OCI-LY7 (cell line): ENCODE data around the gene RAB30. TPM values are rescaled to one million over a fixed set of nuclear protein-coding genes. Genes with fewer than 3 reads are reported as not detected.

ENCODE experiments used
- BruUV-seq: library from RNA; stranded (reverse); fragments of 400-500 nt; replicated peaks from 2 replicates; lab custom pipeline; 2021; lab: Mats Ljungman, UMichigan
- CTCF ChIA-PET: fragments of 300-600 bp; sonication (Branson Sonifier 250); formaldehyde crosslinking; loops from one replicate; lab custom pipeline; 2022; ENCODE audit warnings: antibody characterized with exemption; ENCODE audit not compliant: unreplicated experiment; lab: Charles Lee
- POLR2A ChIA-PET: fragments of 300-600 bp; sonication (Branson Sonifier 250); formaldehyde crosslinking; loops from one replicate; lab custom pipeline; 2022; ENCODE audit warnings: antibody characterized with exemption; lab: Charles Lee
- DNase-seq: peaks from one replicate; pipeline ENCODE4 v3.0.0-alpha.2; 2015; ENCODE audit warnings: low spot score
- H2AFZ ChIP-seq: fragments of 200-600 bp; sonication (generic), shearing (Covaris generic); 2 replicates; pipeline ENCODE4 v1.6.1; 2014; ENCODE audit warnings: mild to moderate bottlenecking, antibody characterized with exemption, low read length, moderate library complexity
- H3K27ac ChIP-seq: fragments of 200-600 bp; sonication (generic); 2 replicates; pipeline ENCODE4 v1.5.1; 2014; ENCODE audit warnings: mixed run types, low read depth, mild to moderate bottlenecking, moderate library complexity, low read length, inconsistent platforms; ENCODE audit not compliant: poor library complexity, severe bottlenecking
- H3K36me3 ChIP-seq: fragments of 200-600 bp; sonication (generic); 2 replicates; pipeline ENCODE4 v1.6.1; 2014; ENCODE audit warnings: mild to moderate bottlenecking, antibody characterized with exemption, low read length, moderate library complexity, mixed read lengths; ENCODE audit not compliant: insufficient read depth
- H3K4me1 ChIP-seq: fragments of 200-600 bp; sonication (generic); 2 replicates; pipeline ENCODE4 v1.5.1; 2014; ENCODE audit warnings: mild to moderate bottlenecking, low read length; ENCODE audit not compliant: insufficient read depth, poor library complexity, severe bottlenecking
- H3K4me2 ChIP-seq: fragments of 200-600 bp; sonication (generic); 2 replicates; pipeline ENCODE4 v1.6.1; 2014; ENCODE audit warnings: mild to moderate bottlenecking, low read length
- H3K4me3 ChIP-seq: fragments of 200-600 bp; sonication (generic); 2 replicates; pipeline ENCODE4 v1.5.1; 2014; ENCODE audit warnings: mild to moderate bottlenecking, low read depth, low read length; ENCODE audit not compliant: poor library complexity, severe bottlenecking
- H3K79me2 ChIP-seq: fragments of 200-600 bp; sonication (generic); 2 replicates; pipeline ENCODE4 v1.6.1; 2016; ENCODE audit warnings: low read depth, mild to moderate bottlenecking, low read length, moderate library complexity, mixed read lengths; ENCODE audit not compliant: insufficient read depth
- H3K9me2 ChIP-seq: fragments of 200-600 bp; sonication (generic); 2 replicates; pipeline ENCODE4 v1.6.1; 2016; ENCODE audit warnings: mild to moderate bottlenecking, low read length, mixed read lengths; ENCODE audit not compliant: insufficient read depth
- H3K9me3 ChIP-seq: fragments of 200-600 bp; sonication (generic); 2 replicates; pipeline ENCODE4 v1.6.1; 2014; ENCODE audit warnings: mild to moderate bottlenecking, mixed run types, low read length, mixed read lengths
- H4K20me1 ChIP-seq: fragments of 200-600 bp; sonication (generic); 2 replicates; pipeline ENCODE4 v1.6.1; 2014; ENCODE audit warnings: mild to moderate bottlenecking, antibody characterized with exemption, low read length, moderate library complexity, mixed read lengths; ENCODE audit not compliant: insufficient read depth
- CTCF ChIP-seq: fragments of 200-600 bp; sonication (generic); conservative IDR thresholded peaks from 2 replicates; pipeline ENCODE4 v1.5.1; 2014; ENCODE audit warnings: mild to moderate bottlenecking, antibody characterized with exemption, low read length, moderate library complexity, mixed read lengths
- EZH2phosphoT487 ChIP-seq: fragments of 200-600 bp; sonication (generic); IDR thresholded peaks from 2 replicates; pipeline ENCODE4 v1.6.1; 2018; ENCODE audit warnings: low read depth, borderline replicate concordance, mild to moderate bottlenecking, mixed run types, antibody characterized with exemption, low read length, moderate library complexity, mixed read lengths
- intact Hi-C: fragments of 100-400 bp; cut with micrococcal nuclease; formaldehyde crosslinking; loops from one replicate; pipeline ENCODE4 v1.10.0; 2022; ENCODE audit not compliant: unreplicated experiment
- total RNA-seq, 2 experiments: library from RNA; depleted of rRNA in 1 of 2; stranded (reverse); fragments of >200 nt in 1 of 2; shearing (Covaris generic) in 1 of 2; gene quantifications; 2 replicates each; pipeline ENCODE4 v1.2.3, GENCODE V29; 2014 to 2022

RAB30 gene
- total RNA-seq, 2 experiments from 2014 or later: 33.3 to 132 TPM

GRCh38 chr11:83119216-83119615 lies 47.5 kb upstream of the RAB30 start:
- no peaks in the 10 kb centered on the region for H4K20me1 ChIP-seq
- no peak for DNase-seq
- BruUV-seq: no TSS peak
- H2AFZ ChIP-seq: peak overlapping the region; percentile 63; the same call in 1 of the 2 replicates
- no peak overlapping the region for H3K27ac ChIP-seq
- intact Hi-C loops: no loop called here
- no peaks in the 10 kb centered on the region for H3K79me2 ChIP-seq
- CTCF ChIA-PET: no interaction called here
- peaks cover 40% of the 10 kb centered on the region for H3K4me1 ChIP-seq
- H3K4me3 ChIP-seq: no peak overlapping the region
- POLR2A ChIA-PET: interaction anchor here (1.0 to 1.9 kb wide), 4 partner anchors 8 to 35 kb away, joined by 3 to 7 read pairs (median 4); no protein-coding TSS in a partner anchor
- no peaks in the 10 kb centered on the region for H3K36me3 ChIP-seq
- no peaks in the 10 kb centered on the region for H3K9me2 ChIP-seq
- no peak for TF ChIP-seq CTCF
- no peak for TF ChIP-seq EZH2phosphoT487
- H3K4me2 ChIP-seq: 0 out of 2 replicates have a peak overlapping the region, but pooled peaks have one; percentile 13
- no peaks in the 10 kb centered on the region for H3K9me3 ChIP-seq

GRCh38 chr11:83118814-83119213 lies 47.1 kb upstream of the RAB30 start:
- BruUV-seq: no TSS peak

More at GRCh38 chr11:83118814-83119213, 47.1 kb upstream of the RAB30 start:
- no peak overlapping the region for H3K27ac ChIP-seq
- intact Hi-C loops: no loop called here
- H4K20me1 ChIP-seq: no peaks in the 10 kb centered on the region
- H3K9me2 ChIP-seq: no peaks in the 10 kb centered on the region
- H3K36me3 ChIP-seq: no peaks in the 10 kb centered on the region
- H3K4me3 ChIP-seq: no peak overlapping the region
- H3K4me2 ChIP-seq: 0 out of 2 replicates have a peak overlapping the region, but pooled peaks have one; percentile 13
- H3K9me3 ChIP-seq: no peaks in the 10 kb centered on the region
- H3K4me1 ChIP-seq: peaks cover 40% of the 10 kb centered on the region
- no peak for DNase-seq
- CTCF ChIA-PET: no interaction called here
- peak overlapping the region; percentile 63 for H2AFZ ChIP-seq
- TF ChIP-seq EZH2phosphoT487: no peak
- TF ChIP-seq CTCF: no peak
- H3K79me2 ChIP-seq: no peaks in the 10 kb centered on the region
- POLR2A ChIA-PET: interaction anchor here (0.9 to 1.9 kb wide), 9 partner anchors 9 to 106 kb away, joined by 3 to 7 read pairs (median 4); no protein-coding TSS in a partner anchor
